Measurements from ENCODE around the gene DPF3.

The DPF3 gene

GRCh38 chr14:72699443-72699842, 194.5 kb downstream of the DPF3 start:
- DNase-seq (ENCODE audit: low read depth) = no peak
- TF ChIP-seq, protein P1, sequence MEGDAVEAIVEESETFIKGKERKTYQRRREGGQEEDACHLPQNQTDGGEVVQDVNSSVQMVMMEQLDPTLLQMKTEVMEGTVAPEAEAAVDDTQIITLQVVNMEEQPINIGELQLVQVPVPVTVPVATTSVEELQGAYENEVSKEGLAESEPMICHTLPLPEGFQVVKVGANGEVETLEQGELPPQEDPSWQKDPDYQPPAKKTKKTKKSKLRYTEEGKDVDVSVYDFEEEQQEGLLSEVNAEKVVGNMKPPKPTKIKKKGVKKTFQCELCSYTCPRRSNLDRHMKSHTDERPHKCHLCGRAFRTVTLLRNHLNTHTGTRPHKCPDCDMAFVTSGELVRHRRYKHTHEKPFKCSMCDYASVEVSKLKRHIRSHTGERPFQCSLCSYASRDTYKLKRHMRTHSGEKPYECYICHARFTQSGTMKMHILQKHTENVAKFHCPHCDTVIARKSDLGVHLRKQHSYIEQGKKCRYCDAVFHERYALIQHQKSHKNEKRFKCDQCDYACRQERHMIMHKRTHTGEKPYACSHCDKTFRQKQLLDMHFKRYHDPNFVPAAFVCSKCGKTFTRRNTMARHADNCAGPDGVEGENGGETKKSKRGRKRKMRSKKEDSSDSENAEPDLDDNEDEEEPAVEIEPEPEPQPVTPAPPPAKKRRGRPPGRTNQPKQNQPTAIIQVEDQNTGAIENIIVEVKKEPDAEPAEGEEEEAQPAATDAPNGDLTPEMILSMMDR (IDR thresholded peaks at IDR 0.05; ENCODE audit: low read length, missing control alignments) = no peak
- no peak overlapping the region for H3K4me3 ChIP-seq (replicated peaks; ENCODE audit: low read depth, low read length)

DNA sequence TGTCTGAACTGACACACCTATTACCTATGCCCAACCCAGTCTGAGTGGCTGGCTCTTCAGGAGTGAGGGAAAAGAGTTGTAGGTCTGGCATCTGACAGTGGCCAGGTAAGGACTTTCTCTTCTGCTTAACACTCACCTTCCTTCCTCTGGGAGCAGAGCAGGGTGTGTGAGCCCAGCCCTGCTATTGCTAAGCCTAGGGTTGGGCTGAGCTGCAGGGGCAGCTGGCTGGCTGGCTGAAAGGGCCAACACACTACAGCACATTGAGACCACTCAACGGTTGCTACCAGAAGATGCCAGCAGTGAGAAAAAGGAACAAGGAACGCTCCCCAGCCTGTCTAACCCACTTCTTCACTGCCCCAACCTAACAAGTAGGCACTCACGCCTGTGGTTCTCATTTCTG, 201.2 kb downstream of the DPF3 start:
- TF ChIP-seq, protein P1 (IDR thresholded peaks at IDR 0.05; ENCODE audit: low read length, missing control alignments) = no peak
- DNase-seq (ENCODE audit: low read depth) = peak; percentile 11
- H3K4me3 ChIP-seq (replicated peaks; ENCODE audit: low read depth, low read length) = no peak overlapping the region

DNA sequence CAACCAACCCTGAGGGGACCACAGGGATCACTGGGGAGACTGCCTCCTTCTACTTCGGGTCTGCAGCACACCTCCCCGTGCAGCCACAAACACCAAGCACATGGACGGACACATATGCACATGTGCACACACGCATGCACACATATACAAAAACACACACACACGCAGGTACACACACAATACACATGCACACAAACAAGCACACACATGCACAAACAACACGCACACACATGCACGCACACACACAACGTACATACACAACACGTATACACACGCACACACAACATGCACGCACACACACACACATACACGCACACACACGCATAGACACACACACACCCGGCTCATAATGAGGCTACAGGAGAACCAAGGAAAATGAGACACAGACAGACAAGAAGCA, 203.6 kb downstream of the DPF3 start:
- DNase-seq (ENCODE audit: low read depth) = no peak
- no peak overlapping the region for H3K4me3 ChIP-seq (replicated peaks; ENCODE audit: low read depth, low read length)
- TF ChIP-seq, protein P1 (IDR thresholded peaks at IDR 0.05; ENCODE audit: low read length, missing control alignments) = no peak

DNA sequence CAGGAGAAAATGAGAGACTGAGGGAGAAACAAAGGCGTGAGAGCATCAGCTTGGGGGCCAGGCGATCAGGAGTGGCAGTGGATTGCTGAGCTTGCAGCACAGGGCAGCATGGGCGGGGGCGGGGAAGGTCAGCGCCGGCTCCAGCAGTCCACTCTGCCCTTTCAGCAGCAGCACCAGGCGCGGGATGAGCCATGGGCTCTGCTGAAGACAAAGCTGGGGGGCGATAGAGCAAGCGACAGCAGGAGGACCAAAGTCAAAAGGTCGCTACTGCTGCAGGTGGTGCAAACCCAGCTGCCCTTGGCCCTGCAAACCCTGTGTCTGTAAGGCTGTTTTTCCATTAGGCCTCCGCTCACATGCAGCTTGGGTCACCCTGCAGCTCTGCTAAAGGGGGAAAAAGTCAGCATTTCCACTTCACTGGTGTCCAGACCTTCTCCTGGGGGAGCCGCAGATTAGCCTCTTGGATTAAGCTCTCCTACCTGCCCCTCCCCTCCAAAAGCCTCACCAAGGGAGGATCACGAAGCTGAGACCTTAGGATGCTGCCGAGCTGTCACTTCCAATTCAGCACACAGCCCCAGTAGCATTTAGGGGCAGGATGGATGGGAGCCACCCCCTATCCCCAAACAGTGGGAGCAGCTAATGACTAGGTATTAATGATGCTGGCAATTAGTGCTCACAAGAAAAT, 204.8 kb downstream of the DPF3 start:
- H3K4me3 ChIP-seq (replicated peaks; ENCODE audit: low read depth, low read length) = no peak overlapping the region
- no peak for DNase-seq (ENCODE audit: low read depth)
- TF ChIP-seq, protein P1 (IDR thresholded peaks at IDR 0.05; ENCODE audit: low read length, missing control alignments) = no peak

- TF ChIP-seq, protein P1 (IDR thresholded peaks at IDR 0.05; ENCODE audit: low read length, missing control alignments) = no peak
- H3K4me3 ChIP-seq (replicated peaks; ENCODE audit: low read depth, low read length) = no peak overlapping the region
- DNase-seq (ENCODE audit: low read depth) = no peak
Observed at GRCh38 chr14:72686832-72687231, 207.1 kb downstream of the DPF3 start.

- DNase-seq (ENCODE audit: low read depth) = no peak
- H3K4me3 ChIP-seq (replicated peaks; ENCODE audit: low read depth, low read length) = no peak overlapping the region
- TF ChIP-seq, protein P1 (IDR thresholded peaks at IDR 0.05; ENCODE audit: low read length, missing control alignments) = no peak
Observed at GRCh38 chr14:72686101-72686500, 207.8 kb downstream of the DPF3 start.

GRCh38 chr14:72685456-72685855, 208.4 kb downstream of the DPF3 start:
- TF ChIP-seq, protein P1 (IDR thresholded peaks at IDR 0.05; ENCODE audit: low read length, missing control alignments) = no peak
- no peak overlapping the region for H3K4me3 ChIP-seq (replicated peaks; ENCODE audit: low read depth, low read length)
- no peak for DNase-seq (ENCODE audit: low read depth)

Data from fibroblast of pulmonary artery (primary cell).